BLaER1 (cell line): ENCODE results near the gene PAF1.

ENCODE experiments used
- H3K27ac ChIP-seq: shearing (Covaris generic); formaldehyde crosslinking; 2 replicates; pipeline ENCODE4 v1.8.1; 2022
- H3K27me3 ChIP-seq: shearing (Covaris generic); formaldehyde crosslinking; 2 replicates; pipeline ENCODE4 v1.8.1; 2022
- H3K36me3 ChIP-seq: shearing (Covaris generic); formaldehyde crosslinking; 2 replicates; pipeline ENCODE4 v1.8.1; 2022
- H3K4me1 ChIP-seq: shearing (Covaris generic); formaldehyde crosslinking; 2 replicates; pipeline ENCODE4 v1.8.1; 2022
- H3K4me2 ChIP-seq: shearing (Covaris generic); formaldehyde crosslinking; 2 replicates; pipeline ENCODE4 v1.8.1; 2022
- H3K4me3 ChIP-seq: shearing (Covaris generic); formaldehyde crosslinking; 2 replicates; pipeline ENCODE4 v1.8.1; 2022
- H3K9ac ChIP-seq: shearing (Covaris generic); formaldehyde crosslinking; 2 replicates; pipeline ENCODE4 v1.8.1; 2022
- H3K9me3 ChIP-seq: shearing (Covaris generic); formaldehyde crosslinking; 2 replicates; pipeline ENCODE4 v1.8.1; 2022
- H4K20me1 ChIP-seq: shearing (Covaris generic); formaldehyde crosslinking; 2 replicates; pipeline ENCODE4 v1.8.1; 2022
- Cebpa-rat ChIP-seq: shearing (Covaris generic); IDR thresholded peaks from 2 replicates; pipeline ENCODE4 v1.8.1; 2022

The PAF1 gene

GRCh38 chr19:39390751-39391437 is at the start of gene PAF1, which contains the start of gene MED29:
PAF1 (minus strand) TSS chr19:39391106; CDS start chr19:39390864, 242 bp downstream.
MED29 (plus strand) TSS chr19:39391378; CDS start chr19:39391423, 45 bp downstream.
- Histone ChIP-seq H3K4me1 (peaks cover 25% of the 10 kb centered on the region), H3K4me3 (peak within 1 kb of the TSS; percentile 76), H3K27ac (peak within 1 kb of the TSS; percentile 98), H3K9me3 (no peaks in the 10 kb centered on the region), H3K4me2 (peak within 1 kb of the TSS; percentile 96), H3K9ac (peak within 1 kb of the TSS; percentile 99), H3K27me3 (no peaks in the 10 kb centered on the region), H4K20me1 (peaks cover 20% of the 10 kb centered on the region; the same call in 1 of the 2 replicates), H3K36me3 (peaks cover 72% of the 10 kb centered on the region)
- no peak for TF ChIP-seq Cebpa-rat

- peaks cover 36% of the 10 kb centered on the region for H3K4me1 ChIP-seq
- H3K4me2 ChIP-seq = no peak overlapping the region
- H3K27ac ChIP-seq = no peak overlapping the region
- no peak overlapping the region for H3K9ac ChIP-seq
- TF ChIP-seq Cebpa-rat = no peak
- H3K27me3 ChIP-seq = no peaks in the 10 kb centered on the region
- peaks cover 13% of the 10 kb centered on the region for H3K36me3 ChIP-seq
- H4K20me1 ChIP-seq = peaks cover 22% of the 10 kb centered on the region
- no peak overlapping the region for H3K4me3 ChIP-seq
- H3K9me3 ChIP-seq = no peaks in the 10 kb centered on the region
These were observed 47.5 kb upstream of the PAF1 start for GRCh38 chr19:39438270-39438934.

GRCh38 chr19:39436350-39436716 is 45.4 kb upstream of the PAF1 start:
- Histone ChIP-seq H3K4me1 (peaks cover 35% of the 10 kb centered on the region), H3K4me3 (peak overlapping the region; percentile 87), H3K9ac (peak overlapping the region; percentile 98), H3K27ac (peak overlapping the region; percentile 96), H4K20me1 (peaks cover 43% of the 10 kb centered on the region), H3K27me3 (no peaks in the 10 kb centered on the region), H3K36me3 (peaks cover 34% of the 10 kb centered on the region), H3K9me3 (no peaks in the 10 kb centered on the region), H3K4me2 (peak overlapping the region; percentile 96)
- no peak for TF ChIP-seq Cebpa-rat

- Histone ChIP-seq H4K20me1 (peaks cover 49% of the 10 kb centered on the region), H3K4me3 (peak within 1 kb of the TSS; percentile 87), H3K27me3 (no peaks in the 10 kb centered on the region), H3K4me1 (peaks cover 29% of the 10 kb centered on the region), H3K9ac (peak within 1 kb of the TSS; percentile 98), H3K27ac (peak within 1 kb of the TSS; percentile 96), H3K9me3 (no peaks in the 10 kb centered on the region), H3K36me3 (peaks cover 40% of the 10 kb centered on the region), H3K4me2 (peak within 1 kb of the TSS; percentile 96)
- no peak for TF ChIP-seq Cebpa-rat
These were observed 44.8 kb upstream of the PAF1 start, which contains the start of gene RPS16 for GRCh38 chr19:39435499-39436349. RPS16 (minus strand) TSS chr19:39435949; CDS start chr19:39435895, 54 bp downstream.

- Histone ChIP-seq H3K36me3 (peaks cover 41% of the 10 kb centered on the region), H3K9ac (peak overlapping the region; percentile 98), H3K27me3 (no peaks in the 10 kb centered on the region), H4K20me1 (peaks cover 49% of the 10 kb centered on the region), H3K4me3 (peak overlapping the region; percentile 87), H3K9me3 (no peaks in the 10 kb centered on the region), H3K4me1 (peaks cover 25% of the 10 kb centered on the region), H3K4me2 (peak overlapping the region; percentile 86), H3K27ac (peak overlapping the region; percentile 96)
- TF ChIP-seq Cebpa-rat = no peak
These were observed 43.5 kb upstream of the PAF1 start for GRCh38 chr19:39434123-39435076.

GRCh38 chr19:39433480-39434079 is 42.7 kb upstream of the PAF1 start:
- Histone ChIP-seq H3K4me2 (peak overlapping the region; percentile 86), H3K4me1 (peaks cover 27% of the 10 kb centered on the region), H3K27ac (no peak overlapping the region), H3K4me3 (peak overlapping the region; percentile 87), H3K36me3 (peaks cover 41% of the 10 kb centered on the region), H4K20me1 (peaks cover 51% of the 10 kb centered on the region), H3K9ac (peak overlapping the region; percentile 98), H3K9me3 (no peaks in the 10 kb centered on the region), H3K27me3 (no peaks in the 10 kb centered on the region)
- no peak for TF ChIP-seq Cebpa-rat

GRCh38 chr19:39432677-39433025 is 41.7 kb upstream of the PAF1 start:
- no peaks in the 10 kb centered on the region for H3K27me3 ChIP-seq
- no peak overlapping the region for H3K27ac ChIP-seq
- no peak overlapping the region for H3K9ac ChIP-seq
- no peak for TF ChIP-seq Cebpa-rat
- H3K4me2 ChIP-seq = no peak overlapping the region
- peaks cover 55% of the 10 kb centered on the region for H4K20me1 ChIP-seq
- no peak overlapping the region for H3K4me3 ChIP-seq
- peaks cover 30% of the 10 kb centered on the region for H3K4me1 ChIP-seq
- no peaks in the 10 kb centered on the region for H3K9me3 ChIP-seq
- H3K36me3 ChIP-seq = peaks cover 41% of the 10 kb centered on the region

GRCh38 chr19:39430675-39431593 is 40.0 kb upstream of the PAF1 start:
- H3K36me3 ChIP-seq = peaks cover 48% of the 10 kb centered on the region
- H3K4me2 ChIP-seq = no peak overlapping the region
- H4K20me1 ChIP-seq = peaks cover 60% of the 10 kb centered on the region
- 0 out of 2 replicates have a peak overlapping the region, but pooled peaks have one; percentile 34 for H3K9ac ChIP-seq
- H3K4me1 ChIP-seq = peaks cover 22% of the 10 kb centered on the region
- no peaks in the 10 kb centered on the region for H3K27me3 ChIP-seq
- no peak for TF ChIP-seq Cebpa-rat
- 0 out of 2 replicates have a peak overlapping the region, but pooled peaks have one; percentile 22 for H3K27ac ChIP-seq
- H3K9me3 ChIP-seq = no peaks in the 10 kb centered on the region
- no peak overlapping the region for H3K4me3 ChIP-seq
